ENCODE measurements around the gene FGF3.

Gene FGF3

GRCh38 chr11:69817265-69818230 is 1.7 kb downstream of the FGF3 start:
- H3K4me3 ChIP-seq (replicated peaks; ENCODE audit: low read depth, low read length), result no peak overlapping the region
- no peak for TF ChIP-seq CTCF (IDR thresholded peaks at IDR 0.05; ENCODE audit: low read length, missing control alignments)
- no peak for DNase-seq (ENCODE audit: low read depth)

GRCh38 chr11:69816671-69817070 is 2.5 kb downstream of the FGF3 start:
- TF ChIP-seq CTCF (IDR thresholded peaks at IDR 0.05; ENCODE audit: low read length, missing control alignments), result no peak
- H3K4me3 ChIP-seq (replicated peaks; ENCODE audit: low read depth, low read length), result no peak overlapping the region
- DNase-seq (ENCODE audit: low read depth), result no peak

- DNase-seq (ENCODE audit: low read depth), result no peak
- no peak for TF ChIP-seq CTCF (IDR thresholded peaks at IDR 0.05; ENCODE audit: low read length, missing control alignments)
- H3K4me3 ChIP-seq (replicated peaks; ENCODE audit: low read depth, low read length), result no peak overlapping the region
Measured at GRCh38 chr11:69815973-69816372, 3.2 kb downstream of the FGF3 start.

- no peak for TF ChIP-seq CTCF (IDR thresholded peaks at IDR 0.05; ENCODE audit: low read length, missing control alignments)
Measured at GRCh38 chr11:69814902-69815301, 4.3 kb downstream of the FGF3 start.

GRCh38 chr11:69814411-69814810 is 4.8 kb downstream of the FGF3 start:
- no peak for TF ChIP-seq CTCF (IDR thresholded peaks at IDR 0.05; ENCODE audit: low read length, missing control alignments)
- no peak for DNase-seq (ENCODE audit: low read depth)
- H3K4me3 ChIP-seq (replicated peaks; ENCODE audit: low read depth, low read length), result no peak overlapping the region

More at GRCh38 chr11:69814902-69815301, 4.3 kb downstream of the FGF3 start:
- no peak for DNase-seq (ENCODE audit: low read depth)
- no peak overlapping the region for H3K4me3 ChIP-seq (replicated peaks; ENCODE audit: low read depth, low read length)

GRCh38 chr11:69813839-69814238 is 5.4 kb downstream of the FGF3 start:
- no peak overlapping the region for H3K4me3 ChIP-seq (replicated peaks; ENCODE audit: low read depth, low read length)
- no peak for DNase-seq (ENCODE audit: low read depth)
- TF ChIP-seq CTCF (IDR thresholded peaks at IDR 0.05; ENCODE audit: low read length, missing control alignments), result no peak
